Skin of body (tissue), 2 donors: ENCODE measurements around the gene GTF3C2. TPM values are rescaled to one million over a fixed set of nuclear protein-coding genes. Genes with fewer than 3 reads are reported as not detected.
"Not testable (repeated sequence)": the region's sequence is repeated elsewhere in the genome, so short reads cannot be mapped to it uniquely, and the experiment has no call there.

Experiments used
- DNase-seq: peaks from one replicate; lab custom pipeline; 2025; lab: John Stamatoyannopoulos, UW
- total RNA-seq: library from RNA; depleted of rRNA; stranded (reverse); fragments of >200 nt; gene quantifications from one replicate; pipeline ENCODE4 v1.2.3, GENCODE V29; 2014

The GTF3C2 gene
- total RNA-seq, 1 donor from 2014 or later = 32.5 TPM

- not testable (repeated sequence) for DNase-seq
Measured at GRCh38 chr2:27300606-27301005, 56.0 kb downstream of the GTF3C2 start.

GRCh38 chr2:27298391-27299080, 58.0 kb downstream of the GTF3C2 start:
- DNase-seq = no peak

GRCh38 chr2:27297195-27297594, 59.4 kb downstream of the GTF3C2 start:
- DNase-seq = no peak

GRCh38 chr2:27296481-27296880, 60.1 kb downstream of the GTF3C2 start:
- DNase-seq = no peak

- no peak for DNase-seq
Measured at GRCh38 chr2:27294928-27295327, 61.6 kb downstream of the GTF3C2 start.

GRCh38 chr2:27291865-27292264, 64.7 kb downstream of the GTF3C2 start:
- DNase-seq = no peak

GRCh38 chr2:27290549-27290948, 66.0 kb downstream of the GTF3C2 start:
- no peak for DNase-seq

GRCh38 chr2:27288610-27289009, 68.0 kb downstream of the GTF3C2 start:
- no peak for DNase-seq

- DNase-seq = no peak
Measured at GRCh38 chr2:27285481-27285880, 71.1 kb downstream of the GTF3C2 start.

GRCh38 chr2:27284996-27285395, 71.6 kb downstream of the GTF3C2 start:
- no peak for DNase-seq

- DNase-seq = no peak
Measured at GRCh38 chr2:27282892-27283291, 73.7 kb downstream of the GTF3C2 start.

- DNase-seq = no peak
Measured at GRCh38 chr2:27281855-27282559, 74.6 kb downstream of the GTF3C2 start, which contains the start of gene TRIM54. Gene TRIM54 (plus strand): TSS chr2:27282429. CDS start chr2:27282732, 303 bp downstream.

- no peak for DNase-seq
Measured at GRCh38 chr2:27281442-27281841, 75.1 kb downstream of the GTF3C2 start.

GRCh38 chr2:27280826-27281225, 75.7 kb downstream of the GTF3C2 start:
- DNase-seq = no peak

GRCh38 chr2:27278010-27278409, 78.6 kb downstream of the GTF3C2 start:
- DNase-seq = no peak

Other genes starting within 250 kb of the GTF3C2 start
- 6.7 TPM for gene CGREF1, start 237.6 kb downstream of the GTF3C2 start, total RNA-seq
- gene ABHD1, start 232.9 kb downstream of the GTF3C2 start, total RNA-seq = 0.10 TPM
- gene PREB, start 222.1 kb downstream of the GTF3C2 start, total RNA-seq = 19.5 TPM
- not detected for gene PRR30, start 217.4 kb downstream of the GTF3C2 start, total RNA-seq
- gene TCF23, start 207.8 kb downstream of the GTF3C2 start, total RNA-seq = 0.20 TPM
- gene ATRAID, start 144.7 kb downstream of the GTF3C2 start, total RNA-seq = 93.8 TPM
- gene SLC5A6, start 144.5 kb downstream of the GTF3C2 start, total RNA-seq = 23.0 TPM
- gene CAD, start 139.4 kb downstream of the GTF3C2 start, total RNA-seq = 35.2 TPM
- 0.10 TPM for gene SLC30A3, start 93.7 kb downstream of the GTF3C2 start, total RNA-seq
- gene DNAJC5G, start 81.3 kb downstream of the GTF3C2 start, total RNA-seq = not detected
- gene TRIM54, start 74.3 kb downstream of the GTF3C2 start, total RNA-seq = 6.0 TPM
- 0.30 TPM for gene UCN, start 48.3 kb downstream of the GTF3C2 start, total RNA-seq
- gene MPV17, start 33.7 kb downstream of the GTF3C2 start, total RNA-seq = 34.9 TPM
- 23.5 TPM for gene EIF2B4, start 13.6 kb upstream of the GTF3C2 start, total RNA-seq
- gene SNX17, start 13.9 kb upstream of the GTF3C2 start, total RNA-seq = 53.7 TPM
- 5.1 TPM for gene ZNF513, start 24.0 kb upstream of the GTF3C2 start, total RNA-seq
- gene PPM1G, start 52.8 kb upstream of the GTF3C2 start, total RNA-seq = 33.1 TPM
- 70.4 TPM for gene NRBP1, start 71.9 kb upstream of the GTF3C2 start, total RNA-seq
- gene KRTCAP3, start 85.6 kb upstream of the GTF3C2 start, total RNA-seq = 2.5 TPM
- 25.9 TPM for gene IFT172, start 133.0 kb upstream of the GTF3C2 start, total RNA-seq
- gene FNDC4, start 138.4 kb upstream of the GTF3C2 start, total RNA-seq = 10.6 TPM
- gene GCKR, start 140.1 kb upstream of the GTF3C2 start, total RNA-seq = 0.49 TPM
- gene ZNF512, start 226.3 kb upstream of the GTF3C2 start, total RNA-seq = 24.7 TPM